Breast epithelium (tissue), 4 donors: ENCODE results near the gene KIAA0513. TPM values are rescaled to one million over a fixed set of nuclear protein-coding genes. Genes with fewer than 3 reads are reported as not detected.

ENCODE experiments used
- DNase-seq, 2 donors: peaks; one replicate each; pipeline ENCODE4 v3.0.0-alpha.2; 2019; ENCODE audit warnings: low spot score in 2 of 2
- H3K27ac ChIP-seq, 2 donors: fragments of 200-600 bp; sonication (generic) in 1 of 2; one replicate each; pipeline ENCODE4 v1.5.1; 2016 to 2019; ENCODE audit warnings: mild to moderate bottlenecking in 1 of 2
- H3K27me3 ChIP-seq, 2 donors: fragments of 200-600 bp; sonication (generic) in 1 of 2; one replicate each; pipeline versions ENCODE4 v1.5.1 to v1.6.0; 2017 to 2019; ENCODE audit warnings: control low read depth in 1 of 2, mild to moderate bottlenecking in 1 of 2
- H3K36me3 ChIP-seq: fragments of 200-600 bp; one replicate; pipeline ENCODE4 v1.5.1; 2019
- H3K4me1 ChIP-seq, 2 donors: fragments of 200-600 bp; sonication (generic); one replicate each; pipeline ENCODE4 v1.5.1; 2016 to 2019; ENCODE audit warnings: control low read depth in 1 of 2
- H3K4me3 ChIP-seq, 3 donors: fragments of 200-600 bp; sonication (generic); 1 replicate in 2 of 3; 2 replicates in 1 of 3; pipeline ENCODE4 v1.5.1; 2016 to 2019; ENCODE audit warnings: mild to moderate bottlenecking in 3 of 3, moderate library complexity in 2 of 3
- H3K9me3 ChIP-seq, 2 donors: fragments of 200-600 bp; sonication (generic) in 1 of 2; one replicate each; pipeline ENCODE4 v1.5.1; 2016 to 2019; ENCODE audit warnings: control low read depth in 1 of 2
- CTCF ChIP-seq, 3 donors: fragments of 450-650 bp; IDR thresholded peaks; one replicate each; pipeline ENCODE4 v1.5.1; 2016 to 2017; ENCODE audit warnings: antibody characterized with exemption in 3 of 3, mild to moderate bottlenecking in 3 of 3, moderate library complexity in 3 of 3
- POLR2A ChIP-seq: fragments of 450-650 bp; IDR thresholded peaks from one replicate; pipeline ENCODE4 v1.6.1; 2016; ENCODE audit warnings: antibody characterized with exemption, mild to moderate bottlenecking, moderate library complexity
- POLR2AphosphoS5 ChIP-seq, 3 donors: sonication (generic); formaldehyde crosslinking; IDR thresholded peaks; one replicate each; pipeline ENCODE4 v1.6.1; 2017; ENCODE audit warnings: antibody characterized with exemption in 3 of 3
- intact Hi-C: fragments of 100-400 bp; cut with DNase I; formaldehyde crosslinking; loops from one replicate; pipeline ENCODE4 v1.15.1; 2023; ENCODE audit warnings: low total_unique reads
- total RNA-seq, 3 donors: library from RNA; depleted of rRNA; stranded (reverse); fragments of >200 nt; gene quantifications; one replicate each; pipeline ENCODE4 v1.1.0, GENCODE V29; 2016

The KIAA0513 gene
- total RNA-seq, 3 donors from 2014 or later, result 7.6 to 16.2 (median 10.8) TPM

DNA sequence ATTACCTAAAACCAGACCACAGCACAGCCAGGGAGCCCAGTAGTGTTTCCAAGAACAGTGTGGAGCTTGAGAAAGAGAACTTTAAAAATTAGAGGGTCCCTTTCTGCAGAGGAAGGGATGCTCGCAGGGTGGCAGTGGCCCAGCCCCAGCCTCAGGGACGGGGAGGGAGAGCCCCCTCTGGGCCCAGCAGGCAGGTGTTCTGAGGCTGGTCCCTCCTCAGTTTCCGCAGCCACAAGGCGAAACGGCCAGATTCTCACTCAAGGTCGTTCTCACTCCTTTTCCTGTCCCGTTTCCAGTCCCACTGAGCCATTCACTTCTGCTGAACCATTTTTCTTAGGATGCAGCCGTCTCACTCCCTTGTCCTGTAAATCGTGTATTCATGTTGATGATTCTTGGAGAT, 64.7 kb downstream of the KIAA0513 start:
- peaks cover 0 to 7% of the 10 kb centered on the region in 2 donors for H3K27me3 ChIP-seq
- intact Hi-C loops, result no loop called here
- H3K4me1 ChIP-seq, result no peaks in the 10 kb centered on the region
- no peak overlapping the region for H3K4me3 ChIP-seq
- TF ChIP-seq CTCF (IDR thresholded peaks at IDR 0.05) (no peak), POLR2A (no peak), POLR2AphosphoS5 (IDR thresholded peaks at IDR 0.05) (no peak)
- H3K9me3 ChIP-seq, result no peaks in the 10 kb centered on the region
- no peak for DNase-seq
- H3K36me3 ChIP-seq, result no peaks in the 10 kb centered on the region
- no peak overlapping the region for H3K27ac ChIP-seq

GRCh38 chr16:85092851-85093250, 65.3 kb downstream of the KIAA0513 start:
- Histone ChIP-seq H3K9me3 (no peaks in the 10 kb centered on the region), H3K4me1 (no peaks in the 10 kb centered on the region), H3K27ac (no peak overlapping the region), H3K4me3 (no peak overlapping the region), H3K36me3 (no peaks in the 10 kb centered on the region), H3K27me3 (peaks cover 0 to 11% of the 10 kb centered on the region in 2 donors)
- no peak for DNase-seq
- TF ChIP-seq POLR2AphosphoS5 (IDR thresholded peaks at IDR 0.05) (no peak), POLR2A (no peak), CTCF (IDR thresholded peaks at IDR 0.05) (no peak)
- intact Hi-C loops, result no loop called here

DNA sequence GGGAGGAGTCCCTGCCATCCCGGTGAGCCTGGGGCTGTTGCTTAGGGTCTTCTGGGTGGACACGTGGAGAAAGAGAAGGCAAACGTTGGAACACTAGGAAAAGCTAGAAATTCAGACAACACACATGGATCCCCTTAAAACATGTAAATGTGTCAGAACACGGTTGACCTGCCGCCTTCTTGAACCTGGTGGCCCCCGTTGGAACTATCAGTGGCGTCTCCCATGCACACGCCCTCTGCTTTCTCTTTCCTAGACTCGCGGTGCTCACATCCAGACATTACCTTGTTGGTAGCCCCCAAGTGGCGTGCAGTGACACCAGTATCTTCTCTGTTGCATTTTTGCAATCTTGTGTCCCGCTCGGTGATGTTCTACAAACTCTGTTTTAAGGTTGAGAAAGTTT, 66.1 kb downstream of the KIAA0513 start:
- H3K9me3 ChIP-seq, result no peaks in the 10 kb centered on the region
- H3K4me1 ChIP-seq, result no peaks in the 10 kb centered on the region
- peaks cover 0 to 15% of the 10 kb centered on the region in 2 donors for H3K27me3 ChIP-seq
- TF ChIP-seq CTCF (IDR thresholded peaks at IDR 0.05) (no peak), POLR2A (no peak), POLR2AphosphoS5 (IDR thresholded peaks at IDR 0.05) (no peak)
- H3K36me3 ChIP-seq, result no peaks in the 10 kb centered on the region
- no peak for DNase-seq
- intact Hi-C loops, result no loop called here
- H3K27ac ChIP-seq, result no peak overlapping the region
- H3K4me3 ChIP-seq, result no peak overlapping the region

GRCh38 chr16:85094176-85094805, 66.7 kb downstream of the KIAA0513 start:
- peaks cover 0 to 15% of the 10 kb centered on the region in 2 donors for H3K27me3 ChIP-seq
- H3K36me3 ChIP-seq, result no peaks in the 10 kb centered on the region
- H3K4me3 ChIP-seq, result no peak overlapping the region
- intact Hi-C loops, result no loop called here
- no peak for TF ChIP-seq CTCF (IDR thresholded peaks at IDR 0.05)
- no peak for TF ChIP-seq POLR2AphosphoS5 (IDR thresholded peaks at IDR 0.05)
- TF ChIP-seq POLR2A, result no peak
- H3K4me1 ChIP-seq, result no peaks in the 10 kb centered on the region
- no peak for DNase-seq
- no peak overlapping the region for H3K27ac ChIP-seq
- H3K9me3 ChIP-seq, result no peaks in the 10 kb centered on the region

DNA sequence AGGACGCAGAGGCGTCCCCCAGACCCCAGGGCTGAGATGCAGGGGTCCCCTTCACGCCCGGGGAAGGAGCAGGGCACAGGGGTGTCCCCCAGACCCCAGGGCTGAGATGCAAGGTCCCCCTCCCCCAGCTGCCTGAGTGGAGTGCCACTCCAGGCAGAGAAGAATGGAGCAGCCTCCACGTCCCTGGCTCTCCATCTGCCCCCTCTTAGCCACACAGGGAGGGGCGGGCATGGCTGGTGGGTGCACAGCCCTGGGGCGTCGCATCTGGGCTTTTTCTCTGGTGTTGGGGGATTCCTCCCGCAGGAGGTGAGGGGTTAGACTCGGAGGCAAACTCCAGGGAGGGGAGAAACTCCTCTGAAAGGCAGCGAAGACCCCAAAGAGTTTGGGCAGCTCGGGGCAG, 67.2 kb downstream of the KIAA0513 start:
- H3K9me3 ChIP-seq, result no peaks in the 10 kb centered on the region
- H3K36me3 ChIP-seq, result no peaks in the 10 kb centered on the region
- H3K4me1 ChIP-seq, result no peaks in the 10 kb centered on the region
- no peak for TF ChIP-seq POLR2AphosphoS5 (IDR thresholded peaks at IDR 0.05)
- TF ChIP-seq POLR2A, result no peak
- no peak for TF ChIP-seq CTCF (IDR thresholded peaks at IDR 0.05)
- no peak for DNase-seq
- intact Hi-C loops, result no loop called here
- no peak overlapping the region for H3K4me3 ChIP-seq
- peaks cover 0 to 15% of the 10 kb centered on the region in 2 donors for H3K27me3 ChIP-seq
- H3K27ac ChIP-seq, result no peak overlapping the region
